GM12878 (cell line): ENCODE measurements around the gene CSF3. TPM values are rescaled to one million over a fixed set of nuclear protein-coding genes. Genes with fewer than 3 reads are reported as not detected.

Experiments
- ATF7 ChIP-seq: fragments of 450-650 bp; IDR thresholded peaks from 2 replicates; pipeline ENCODE4 v1.6.1; 2016; ENCODE audit warnings: low read depth, mild to moderate bottlenecking
- CBX3 ChIP-seq: fragments of 200-600 bp; sonication (generic); IDR thresholded peaks from 2 replicates; pipeline ENCODE4 v1.6.1; 2016; ENCODE audit warnings: low read depth, borderline replicate concordance
- CHD4 ChIP-seq: fragments of 200-600 bp; sonication (generic); IDR thresholded peaks from 2 replicates; pipeline ENCODE4 v1.6.1; 2016; ENCODE audit warnings: mild to moderate bottlenecking
- CREB1 ChIP-seq: IDR thresholded peaks from 2 replicates; pipeline ENCODE4 v1.6.1; 2012; ENCODE audit warnings: low read depth, mild to moderate bottlenecking, inconsistent platforms
- ETV6 ChIP-seq, 2 experiments: fragments of 450-650 bp in 1 of 2; IDR thresholded peaks in 1 of 2; conservative IDR thresholded peaks in 1 of 2; 2 replicates each; pipeline ENCODE4 v1.6.1; 2014; ENCODE audit warnings: antibody characterized with exemption in 1 of 2, borderline replicate concordance in 1 of 2, low read depth in 1 of 2, mild to moderate bottlenecking in 1 of 2, moderate library complexity in 1 of 2
- FOXM1 ChIP-seq: IDR thresholded peaks from 2 replicates; pipeline ENCODE4 v1.6.1; 2012; ENCODE audit warnings: low read depth, mild to moderate bottlenecking, inconsistent platforms, low read length, moderate library complexity
- HDAC2 ChIP-seq: fragments of 200-600 bp; sonication (generic); IDR thresholded peaks from 2 replicates; pipeline ENCODE4 v1.6.1; 2017
- MYB ChIP-seq: fragments of 150-350 bp; IDR thresholded peaks from 2 replicates; pipeline ENCODE4 v1.6.1; 2014; ENCODE audit warnings: mild to moderate bottlenecking, low read depth, low read length, borderline replicate concordance
- MYC ChIP-seq: IDR thresholded peaks from 2 replicates; pipeline ENCODE4 v1.6.1; 2011; ENCODE audit warnings: mild to moderate bottlenecking, low read length, moderate library complexity, inconsistent platforms; ENCODE audit not compliant: insufficient read depth, insufficient replicate concordance, insufficient read length, severe bottlenecking
- NR2C2 ChIP-seq: IDR thresholded peaks from 2 replicates; pipeline ENCODE4 v1.6.1; 2011; ENCODE audit warnings: borderline replicate concordance, low read depth; ENCODE audit not compliant: control insufficient read depth, insufficient read length
- NR2F1 ChIP-seq: fragments of 450-650 bp; conservative IDR thresholded peaks from 2 replicates; pipeline ENCODE4 v1.6.1; 2017; ENCODE audit warnings: mild to moderate bottlenecking
- SREBF2 ChIP-seq: IDR thresholded peaks from 2 replicates; pipeline ENCODE4 v1.6.1; 2012; ENCODE audit warnings: mild to moderate bottlenecking, low read length
- TBL1XR1 ChIP-seq: IDR thresholded peaks from 2 replicates; pipeline ENCODE4 v1.6.1; 2012; ENCODE audit warnings: low read depth, low read length, improper control_type of control experiment
- TCF7 ChIP-seq: IDR thresholded peaks from 2 replicates; pipeline ENCODE4 v1.6.1; 2014; ENCODE audit warnings: antibody characterized with exemption, borderline replicate concordance
- ZZZ3 ChIP-seq: IDR thresholded peaks from 2 replicates; pipeline ENCODE4 v1.6.1; 2011; ENCODE audit warnings: low read depth; ENCODE audit not compliant: control insufficient read depth, insufficient read length
- polyA plus RNA-seq, 11 experiments: library from polyadenylated mRNA; depleted of rRNA in 4 of 11; unstranded in 6 of 11; stranded (reverse) in 5 of 11; fragments of >200 nt; fragmentation: Nextera tagmentation in 4 of 11; fragmentation: Illumina TruSeq in 1 of 11; extraction: Ambion mirVana in 4 of 11; extraction: Trizol in 1 of 11; gene quantifications; 1 replicate in 1 of 11; 2 replicates in 10 of 11; pipeline versions ENCODE4 v1.2.1 to v1.2.3, GENCODE V29; 2011 to 2016; ENCODE audit warnings: inconsistent platforms in 2 of 11, missing spikeins in 2 of 11, low read depth in 1 of 11
- total RNA-seq, 4 experiments: library from RNA; depleted of rRNA in 3 of 4; stranded (reverse); fragments of >200 nt in 3 of 4; fragmentation: Illumina TruSeq in 1 of 4; extraction: Trizol in 1 of 4; gene quantifications; 2 replicates each; pipeline versions ENCODE4 v1.2.1 to v1.2.3, GENCODE V29; 2013 to 2021
- TF ChIP-seq, protein P1 (sequence below): IDR thresholded peaks from 2 replicates; pipeline ENCODE4 v1.6.1; 2012; ENCODE audit warnings: mild to moderate bottlenecking, low read depth, low read length
- TF ChIP-seq, protein P2 (sequence below): fragments of 450-650 bp; formaldehyde crosslinking; IDR thresholded peaks from 2 replicates; pipeline ENCODE4 v1.4.0; 2020; ENCODE audit warnings: mild to moderate bottlenecking, moderate library complexity
- TF ChIP-seq, protein P3 (sequence below): IDR thresholded peaks from 2 replicates; pipeline ENCODE4 v1.6.1; 2012; ENCODE audit warnings: low read length, inconsistent platforms
- TF ChIP-seq, protein P4 (sequence below): IDR thresholded peaks from 2 replicates; pipeline ENCODE4 v1.6.1; 2011; ENCODE audit warnings: borderline replicate concordance, low read depth, mild to moderate bottlenecking, moderate library complexity, low read length; ENCODE audit not compliant: insufficient read depth, poor library complexity, severe bottlenecking

CSF3 gene
- total and polyA plus RNA-seq, 10 of the 15 experiments (the other 5 are each of a cell fraction or from before 2014, with no cell fraction given) = 0.09 to 0.28 (median 0.12) TPM; not detected in 5

DNA sequence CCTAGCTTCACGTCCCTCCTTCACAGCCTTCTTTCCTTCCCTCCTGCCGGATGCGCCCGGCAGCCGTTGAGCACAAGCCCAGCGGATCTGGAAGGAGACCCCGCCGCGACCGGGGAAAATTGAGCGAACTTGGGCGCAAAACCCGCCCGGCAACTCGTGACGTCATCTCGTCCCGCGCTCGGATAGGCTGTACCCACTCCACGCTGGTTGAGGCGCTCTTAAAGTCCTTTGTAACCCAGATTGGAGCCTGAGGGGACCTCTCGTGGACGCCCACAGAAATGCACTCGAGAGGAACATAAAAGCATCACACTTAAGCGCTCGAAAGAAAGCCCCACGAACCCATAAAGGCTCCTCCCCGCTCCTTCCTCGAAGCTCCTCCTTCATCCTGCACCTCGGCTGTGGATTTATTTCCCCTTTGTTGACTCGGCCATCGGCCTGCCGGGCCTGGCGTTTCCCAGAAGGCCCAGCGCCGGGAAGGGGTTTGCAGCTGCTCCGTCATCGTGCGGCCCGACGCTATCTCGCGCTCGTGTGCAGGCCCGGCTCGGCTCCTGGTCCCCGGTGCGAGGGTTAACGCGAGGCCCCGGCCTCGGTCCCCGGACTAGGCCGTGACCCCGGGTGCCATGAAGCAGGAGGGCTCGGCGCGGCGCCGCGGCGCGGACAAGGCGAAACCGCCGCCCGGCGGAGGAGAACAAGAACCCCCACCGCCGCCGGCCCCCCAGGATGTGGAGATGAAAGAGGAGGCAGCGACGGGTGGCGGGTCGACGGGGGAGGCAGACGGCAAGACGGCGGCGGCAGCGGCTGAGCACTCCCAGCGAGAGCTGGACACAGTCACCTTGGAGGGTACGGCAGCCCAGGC is 34.7 kb upstream of the CSF3 start, which contains the start of gene PSMD3 (continued):
- TF ChIP-seq, protein P1, sequence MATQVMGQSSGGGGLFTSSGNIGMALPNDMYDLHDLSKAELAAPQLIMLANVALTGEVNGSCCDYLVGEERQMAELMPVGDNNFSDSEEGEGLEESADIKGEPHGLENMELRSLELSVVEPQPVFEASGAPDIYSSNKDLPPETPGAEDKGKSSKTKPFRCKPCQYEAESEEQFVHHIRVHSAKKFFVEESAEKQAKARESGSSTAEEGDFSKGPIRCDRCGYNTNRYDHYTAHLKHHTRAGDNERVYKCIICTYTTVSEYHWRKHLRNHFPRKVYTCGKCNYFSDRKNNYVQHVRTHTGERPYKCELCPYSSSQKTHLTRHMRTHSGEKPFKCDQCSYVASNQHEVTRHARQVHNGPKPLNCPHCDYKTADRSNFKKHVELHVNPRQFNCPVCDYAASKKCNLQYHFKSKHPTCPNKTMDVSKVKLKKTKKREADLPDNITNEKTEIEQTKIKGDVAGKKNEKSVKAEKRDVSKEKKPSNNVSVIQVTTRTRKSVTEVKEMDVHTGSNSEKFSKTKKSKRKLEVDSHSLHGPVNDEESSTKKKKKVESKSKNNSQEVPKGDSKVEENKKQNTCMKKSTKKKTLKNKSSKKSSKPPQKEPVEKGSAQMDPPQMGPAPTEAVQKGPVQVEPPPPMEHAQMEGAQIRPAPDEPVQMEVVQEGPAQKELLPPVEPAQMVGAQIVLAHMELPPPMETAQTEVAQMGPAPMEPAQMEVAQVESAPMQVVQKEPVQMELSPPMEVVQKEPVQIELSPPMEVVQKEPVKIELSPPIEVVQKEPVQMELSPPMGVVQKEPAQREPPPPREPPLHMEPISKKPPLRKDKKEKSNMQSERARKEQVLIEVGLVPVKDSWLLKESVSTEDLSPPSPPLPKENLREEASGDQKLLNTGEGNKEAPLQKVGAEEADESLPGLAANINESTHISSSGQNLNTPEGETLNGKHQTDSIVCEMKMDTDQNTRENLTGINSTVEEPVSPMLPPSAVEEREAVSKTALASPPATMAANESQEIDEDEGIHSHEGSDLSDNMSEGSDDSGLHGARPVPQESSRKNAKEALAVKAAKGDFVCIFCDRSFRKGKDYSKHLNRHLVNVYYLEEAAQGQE = no peak
- peak; percentile 83 for TF ChIP-seq NR2F1
- peak; percentile 92 for TF ChIP-seq CREB1
- TF ChIP-seq ATF7 = peak; percentile 100
- TF ChIP-seq MYC = no peak
- no peak for TF ChIP-seq HDAC2
- TF ChIP-seq, protein P2, sequence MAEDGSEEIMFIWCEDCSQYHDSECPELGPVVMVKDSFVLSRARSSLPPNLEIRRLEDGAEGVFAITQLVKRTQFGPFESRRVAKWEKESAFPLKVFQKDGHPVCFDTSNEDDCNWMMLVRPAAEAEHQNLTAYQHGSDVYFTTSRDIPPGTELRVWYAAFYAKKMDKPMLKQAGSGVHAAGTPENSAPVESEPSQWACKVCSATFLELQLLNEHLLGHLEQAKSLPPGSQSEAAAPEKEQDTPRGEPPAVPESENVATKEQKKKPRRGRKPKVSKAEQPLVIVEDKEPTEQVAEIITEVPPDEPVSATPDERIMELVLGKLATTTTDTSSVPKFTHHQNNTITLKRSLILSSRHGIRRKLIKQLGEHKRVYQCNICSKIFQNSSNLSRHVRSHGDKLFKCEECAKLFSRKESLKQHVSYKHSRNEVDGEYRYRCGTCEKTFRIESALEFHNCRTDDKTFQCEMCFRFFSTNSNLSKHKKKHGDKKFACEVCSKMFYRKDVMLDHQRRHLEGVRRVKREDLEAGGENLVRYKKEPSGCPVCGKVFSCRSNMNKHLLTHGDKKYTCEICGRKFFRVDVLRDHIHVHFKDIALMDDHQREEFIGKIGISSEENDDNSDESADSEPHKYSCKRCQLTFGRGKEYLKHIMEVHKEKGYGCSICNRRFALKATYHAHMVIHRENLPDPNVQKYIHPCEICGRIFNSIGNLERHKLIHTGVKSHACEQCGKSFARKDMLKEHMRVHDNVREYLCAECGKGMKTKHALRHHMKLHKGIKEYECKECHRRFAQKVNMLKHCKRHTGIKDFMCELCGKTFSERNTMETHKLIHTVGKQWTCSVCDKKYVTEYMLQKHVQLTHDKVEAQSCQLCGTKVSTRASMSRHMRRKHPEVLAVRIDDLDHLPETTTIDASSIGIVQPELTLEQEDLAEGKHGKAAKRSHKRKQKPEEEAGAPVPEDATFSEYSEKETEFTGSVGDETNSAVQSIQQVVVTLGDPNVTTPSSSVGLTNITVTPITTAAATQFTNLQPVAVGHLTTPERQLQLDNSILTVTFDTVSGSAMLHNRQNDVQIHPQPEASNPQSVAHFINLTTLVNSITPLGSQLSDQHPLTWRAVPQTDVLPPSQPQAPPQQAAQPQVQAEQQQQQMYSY = no peak
- TF ChIP-seq ETV6 (conservative IDR thresholded peaks at IDR 0.05 in 1 of 2, IDR thresholded peaks at IDR 0.05 in 1 of 2; ENCODE audit: borderline replicate concordance in 1 of 2, low read depth in 1 of 2) = 0 out of 4 replicates have a peak, but pooled peaks of 1 of the 2 experiments have one; percentile 46
- no peak for TF ChIP-seq MYB
- TF ChIP-seq TCF7 = no peak; the same call in 1 of the 2 replicates
- no peak for TF ChIP-seq ZZZ3
- no peak for TF ChIP-seq SREBF2
- TF ChIP-seq CBX3 = no peak
- peak; percentile 79; the same call in 1 of the 2 replicates for TF ChIP-seq FOXM1
- TF ChIP-seq, protein P3, sequence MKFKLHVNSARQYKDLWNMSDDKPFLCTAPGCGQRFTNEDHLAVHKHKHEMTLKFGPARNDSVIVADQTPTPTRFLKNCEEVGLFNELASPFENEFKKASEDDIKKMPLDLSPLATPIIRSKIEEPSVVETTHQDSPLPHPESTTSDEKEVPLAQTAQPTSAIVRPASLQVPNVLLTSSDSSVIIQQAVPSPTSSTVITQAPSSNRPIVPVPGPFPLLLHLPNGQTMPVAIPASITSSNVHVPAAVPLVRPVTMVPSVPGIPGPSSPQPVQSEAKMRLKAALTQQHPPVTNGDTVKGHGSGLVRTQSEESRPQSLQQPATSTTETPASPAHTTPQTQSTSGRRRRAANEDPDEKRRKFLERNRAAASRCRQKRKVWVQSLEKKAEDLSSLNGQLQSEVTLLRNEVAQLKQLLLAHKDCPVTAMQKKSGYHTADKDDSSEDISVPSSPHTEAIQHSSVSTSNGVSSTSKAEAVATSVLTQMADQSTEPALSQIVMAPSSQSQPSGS = no peak
- no peak; the same call in none of the 2 replicates for TF ChIP-seq TBL1XR1
- TF ChIP-seq NR2C2 = peak; percentile 99
- TF ChIP-seq, protein P4, sequence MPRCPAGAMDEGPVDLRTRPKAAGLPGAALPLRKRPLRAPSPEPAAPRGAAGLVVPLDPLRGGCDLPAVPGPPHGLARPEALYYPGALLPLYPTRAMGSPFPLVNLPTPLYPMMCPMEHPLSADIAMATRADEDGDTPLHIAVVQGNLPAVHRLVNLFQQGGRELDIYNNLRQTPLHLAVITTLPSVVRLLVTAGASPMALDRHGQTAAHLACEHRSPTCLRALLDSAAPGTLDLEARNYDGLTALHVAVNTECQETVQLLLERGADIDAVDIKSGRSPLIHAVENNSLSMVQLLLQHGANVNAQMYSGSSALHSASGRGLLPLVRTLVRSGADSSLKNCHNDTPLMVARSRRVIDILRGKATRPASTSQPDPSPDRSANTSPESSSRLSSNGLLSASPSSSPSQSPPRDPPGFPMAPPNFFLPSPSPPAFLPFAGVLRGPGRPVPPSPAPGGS = no peak
- TF ChIP-seq CHD4 = no peak
